NCI-H446 (cell line): ENCODE data around the gene UHRF2.
A peak's percentile ranks its signal among the peaks of the same experiment; 100 is the strongest.
"Not testable (repeated sequence)": the region's sequence is repeated elsewhere in the genome, so short reads cannot be mapped to it uniquely, and the experiment has no call there.

ENCODE experiments used
- DNase-seq, 2 experiments: peaks; one replicate each; lab custom pipeline; 2025; lab: John Stamatoyannopoulos, UW

UHRF2 gene

GRCh38 chr9:6412487-6413364 is at the start of gene UHRF2:
UHRF2 (plus strand) TSS chr9:6413199; CDS start chr9:6413491, 292 bp downstream.
- DNase-seq, result peak; percentile 99 to 100

- DNase-seq, result no peak
These were observed 45.7 kb upstream of the UHRF2 start for GRCh38 chr9:6367128-6367890.

- no peak for DNase-seq
These were observed 44.2 kb upstream of the UHRF2 start for GRCh38 chr9:6368831-6369230.

GRCh38 chr9:6381477-6382012 is 31.5 kb upstream of the UHRF2 start:
- not testable (repeated sequence) for DNase-seq

- DNase-seq, result no peak
These were observed 30.3 kb upstream of the UHRF2 start for GRCh38 chr9:6382681-6383080.

- DNase-seq, result no peak
These were observed 29.3 kb upstream of the UHRF2 start for GRCh38 chr9:6383551-6384225.

GRCh38 chr9:6384732-6385131 is 28.3 kb upstream of the UHRF2 start:
- DNase-seq, result peak in 1 of 2 experiments; percentile 65

GRCh38 chr9:6399071-6399470 is 13.9 kb upstream of the UHRF2 start:
- DNase-seq, result no peak

GRCh38 chr9:6405371-6405770 is 7.6 kb upstream of the UHRF2 start:
- DNase-seq, result no peak

- no peak for DNase-seq
These were observed 5.2 kb upstream of the UHRF2 start for GRCh38 chr9:6407778-6408177.

- no peak for DNase-seq
These were observed 4.7 kb upstream of the UHRF2 start for GRCh38 chr9:6408320-6408719.

GRCh38 chr9:6409811-6410210 is 3.2 kb upstream of the UHRF2 start:
- DNase-seq, result peak; percentile 53 to 81

GRCh38 chr9:6410633-6411032 is 2.4 kb upstream of the UHRF2 start:
- no peak for DNase-seq

GRCh38 chr9:6413365-6414246 is 607 bp downstream of the UHRF2 start:
- peak in 1 of 2 experiments; percentile 67 for DNase-seq

GRCh38 chr9:6414247-6414641 is 1.2 kb downstream of the UHRF2 start:
- DNase-seq, result no peak

- no peak for DNase-seq
These were observed 2.3 kb downstream of the UHRF2 start for GRCh38 chr9:6415266-6415665.

GRCh38 chr9:6417186-6417585 is 4.2 kb downstream of the UHRF2 start:
- no peak for DNase-seq

- DNase-seq, result no peak
These were observed 5.8 kb downstream of the UHRF2 start for GRCh38 chr9:6418764-6419163.

- DNase-seq, result no peak
These were observed 11.9 kb downstream of the UHRF2 start for GRCh38 chr9:6424940-6425339.

- DNase-seq, result peak in 1 of 2 experiments; percentile 35
These were observed 13.1 kb downstream of the UHRF2 start for GRCh38 chr9:6426117-6426516.
